Transverse colon (tissue), 4 donors: ENCODE results near the gene TCAP.

Source experiments
- CTCF ChIP-seq, 5 experiments: fragments of 200-600 bp in 3 of 5; fragments of 450-650 bp in 2 of 5; sonication (generic) in 3 of 5; IDR thresholded peaks; 1 replicate in 2 of 5; 2 replicates in 3 of 5; pipeline ENCODE4 v1.5.1; 2016 to 2017; ENCODE audit warnings: antibody characterized with exemption in 5 of 5, inconsistent platforms in 3 of 5, mild to moderate bottlenecking in 2 of 5, moderate library complexity in 1 of 5
- EP300 ChIP-seq: sonication (generic); formaldehyde crosslinking; IDR thresholded peaks from one replicate; pipeline ENCODE4 v1.6.1; 2017; ENCODE audit warnings: antibody characterized with exemption, low read depth
- POLR2A ChIP-seq: fragments of 450-650 bp; IDR thresholded peaks from one replicate; pipeline ENCODE4 v1.6.1; 2016; ENCODE audit warnings: antibody characterized with exemption, mild to moderate bottlenecking, moderate library complexity
- POLR2AphosphoS5 ChIP-seq, 3 donors: sonication (generic); formaldehyde crosslinking; IDR thresholded peaks; one replicate each; pipeline ENCODE4 v1.6.1; 2016; ENCODE audit warnings: antibody characterized with exemption in 3 of 3

DNA sequence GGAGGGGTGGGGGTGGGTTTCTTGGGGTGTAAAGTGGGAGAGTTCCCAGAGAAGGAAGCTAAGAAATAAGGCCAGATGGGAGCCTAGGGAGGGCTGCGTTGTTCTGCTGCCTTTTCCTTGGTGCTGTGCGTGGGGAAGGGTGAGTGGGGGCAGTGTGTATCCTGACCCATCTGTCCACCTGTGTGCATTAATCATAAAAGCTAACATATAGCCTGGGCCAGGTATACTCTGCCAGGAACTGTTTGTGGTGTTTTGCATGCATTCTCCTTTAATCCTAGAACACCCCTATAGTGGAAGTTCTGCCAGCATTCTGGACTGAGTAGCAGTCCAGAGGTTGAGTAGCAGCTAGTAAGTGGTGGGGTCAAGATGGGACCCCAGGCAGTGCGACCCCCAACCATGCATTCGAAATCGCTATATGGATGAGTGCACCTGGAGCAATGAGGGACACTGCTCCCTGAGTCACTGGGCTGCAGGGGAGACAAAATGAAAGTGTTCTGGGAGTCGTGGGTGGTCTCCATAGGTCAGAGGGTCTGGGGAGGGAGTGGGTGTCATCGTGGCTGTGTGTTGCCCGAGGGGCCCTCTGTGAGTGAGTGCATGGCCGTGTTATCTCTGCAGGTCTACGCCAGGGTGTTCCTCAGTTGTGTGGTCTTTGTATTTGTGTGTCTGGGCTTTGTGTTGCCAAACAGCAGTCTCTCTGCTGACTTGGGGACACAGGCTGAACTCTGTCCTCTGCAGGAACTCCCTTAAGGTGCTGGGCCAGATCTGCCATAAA, 36.0 kb downstream of the TCAP start:
- no peak for TF ChIP-seq CTCF (IDR thresholded peaks at IDR 0.05)
- TF ChIP-seq EP300, result no peak
- TF ChIP-seq POLR2AphosphoS5 (IDR thresholded peaks at IDR 0.05), result peak; percentile 91 to 96 (median 94)
- TF ChIP-seq POLR2A, result peak; percentile 93
